Stomach (tissue), 4 donors: Measurements from ENCODE around the gene ARL14.

Experiments used
- EP300 ChIP-seq: sonication (generic); formaldehyde crosslinking; IDR thresholded peaks from one replicate; pipeline ENCODE4 v1.6.1; 2017; ENCODE audit warnings: antibody characterized with exemption
- POLR2A ChIP-seq, 4 donors: fragments of 450-650 bp; IDR thresholded peaks; one replicate each; pipeline ENCODE4 v1.6.1; 2016; ENCODE audit warnings: antibody characterized with exemption in 4 of 4, control low read depth in 2 of 4, mild to moderate bottlenecking in 1 of 4, moderate library complexity in 1 of 4
- POLR2AphosphoS5 ChIP-seq, 3 donors: sonication (generic); formaldehyde crosslinking; IDR thresholded peaks; one replicate each; pipeline ENCODE4 v1.6.1; 2016; ENCODE audit warnings: antibody characterized with exemption in 3 of 3
- TF ChIP-seq, protein P1 (sequence below), 7 experiments: fragments of 450-650 bp in 4 of 7; fragments of 200-600 bp in 3 of 7; sonication (generic) in 3 of 7; IDR thresholded peaks; one replicate each; pipeline ENCODE4 v1.5.1; 2016 to 2019; ENCODE audit warnings: antibody characterized with exemption in 7 of 7, control low read depth in 2 of 7, mild to moderate bottlenecking in 1 of 7

DNA sequence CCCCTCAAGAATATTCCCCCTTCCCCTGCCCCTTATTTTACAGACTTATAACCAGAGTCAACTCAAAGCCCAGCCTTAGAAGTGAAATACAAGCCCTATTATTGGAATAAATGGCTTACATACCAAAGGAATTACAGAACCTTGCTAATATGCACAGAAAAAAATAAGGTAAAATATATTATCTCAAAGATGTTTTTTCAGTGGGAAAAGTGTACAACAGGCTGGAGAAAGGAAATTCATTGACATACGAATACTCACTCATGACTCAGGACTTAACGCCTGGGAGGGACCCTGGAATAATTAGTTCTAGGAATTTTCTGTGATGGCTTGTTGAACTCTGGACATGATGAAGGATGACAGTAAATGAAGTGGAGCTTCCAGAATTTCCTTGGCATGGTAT is 27.0 kb downstream of the ARL14 start:
- TF ChIP-seq EP300 (no peak), POLR2A (IDR thresholded peaks at IDR 0.05) (no peak), POLR2AphosphoS5 (IDR thresholded peaks at IDR 0.05) (no peak)
- TF ChIP-seq, protein P1, sequence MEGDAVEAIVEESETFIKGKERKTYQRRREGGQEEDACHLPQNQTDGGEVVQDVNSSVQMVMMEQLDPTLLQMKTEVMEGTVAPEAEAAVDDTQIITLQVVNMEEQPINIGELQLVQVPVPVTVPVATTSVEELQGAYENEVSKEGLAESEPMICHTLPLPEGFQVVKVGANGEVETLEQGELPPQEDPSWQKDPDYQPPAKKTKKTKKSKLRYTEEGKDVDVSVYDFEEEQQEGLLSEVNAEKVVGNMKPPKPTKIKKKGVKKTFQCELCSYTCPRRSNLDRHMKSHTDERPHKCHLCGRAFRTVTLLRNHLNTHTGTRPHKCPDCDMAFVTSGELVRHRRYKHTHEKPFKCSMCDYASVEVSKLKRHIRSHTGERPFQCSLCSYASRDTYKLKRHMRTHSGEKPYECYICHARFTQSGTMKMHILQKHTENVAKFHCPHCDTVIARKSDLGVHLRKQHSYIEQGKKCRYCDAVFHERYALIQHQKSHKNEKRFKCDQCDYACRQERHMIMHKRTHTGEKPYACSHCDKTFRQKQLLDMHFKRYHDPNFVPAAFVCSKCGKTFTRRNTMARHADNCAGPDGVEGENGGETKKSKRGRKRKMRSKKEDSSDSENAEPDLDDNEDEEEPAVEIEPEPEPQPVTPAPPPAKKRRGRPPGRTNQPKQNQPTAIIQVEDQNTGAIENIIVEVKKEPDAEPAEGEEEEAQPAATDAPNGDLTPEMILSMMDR (IDR thresholded peaks at IDR 0.05): no peak
